Stomach (tissue), 9 donors: ENCODE data around the gene HSFX3. TPM values are rescaled to one million over a fixed set of nuclear protein-coding genes. Genes with fewer than 3 reads are reported as not detected.

ENCODE experiments used
- DNase-seq, 2 donors: peaks; one replicate each; pipeline versions ENCODE4 v3.0.0 to v3.0.0-alpha.2; 2013 to 2019
- H3K27ac ChIP-seq, 5 donors: fragments of 200-600 bp in 4 of 5; sonication (generic) in 4 of 5; one replicate each; pipeline ENCODE4 v1.5.1; 2013 to 2019; ENCODE audit warnings: mild to moderate bottlenecking in 1 of 5, moderate library complexity in 1 of 5
- H3K27me3 ChIP-seq, 3 donors: fragments of 200-600 bp; sonication (generic); one replicate each; pipeline ENCODE4 v1.5.1; 2017 to 2019; ENCODE audit warnings: mixed run types in 1 of 3
- H3K36me3 ChIP-seq, 4 donors: fragments of 200-600 bp; sonication (generic); 1 replicate in 3 of 4; 2 replicates in 1 of 4; pipeline ENCODE4 v1.5.1; 2016 to 2019
- H3K4me1 ChIP-seq, 4 donors: fragments of 200-600 bp; sonication (generic); one replicate each; pipeline ENCODE4 v1.5.1; 2016 to 2019
- H3K4me3 ChIP-seq, 4 donors: fragments of 200-600 bp; sonication (generic) in 3 of 4; one replicate each; pipeline ENCODE4 v1.5.1; 2016 to 2019; ENCODE audit warnings: mild to moderate bottlenecking in 1 of 4
- H3K9me3 ChIP-seq, 4 donors: fragments of 200-600 bp; sonication (generic); one replicate each; pipeline ENCODE4 v1.5.1; 2016 to 2019
- EP300 ChIP-seq: sonication (generic); formaldehyde crosslinking; IDR thresholded peaks from one replicate; pipeline ENCODE4 v1.6.1; 2017; ENCODE audit warnings: antibody characterized with exemption
- POLR2A ChIP-seq, 4 donors: fragments of 450-650 bp; IDR thresholded peaks; one replicate each; pipeline ENCODE4 v1.6.1; 2016; ENCODE audit warnings: antibody characterized with exemption in 4 of 4, control low read depth in 2 of 4, mild to moderate bottlenecking in 1 of 4, moderate library complexity in 1 of 4
- POLR2AphosphoS5 ChIP-seq, 3 donors: sonication (generic); formaldehyde crosslinking; IDR thresholded peaks; one replicate each; pipeline ENCODE4 v1.6.1; 2016; ENCODE audit warnings: antibody characterized with exemption in 3 of 3
- WGBS, 5 donors: extraction: QIAGEN DNeasy Blood & Tissue Kit in 3 of 5; methylation state at CpG; one replicate each; pipeline versions ENCODE4 v1.1.5 to v1.1.7; 2013 to 2018; 5-methylcytosine and 5-hydroxymethylcytosine counted together
- intact Hi-C: fragments of 100-400 bp; cut with DNase I; formaldehyde crosslinking; loops from one replicate; pipeline ENCODE4 v1.15.1; 2023; ENCODE audit warnings: low total_unique reads
- polyA plus RNA-seq, 3 donors: library from polyadenylated mRNA; stranded (reverse); fragments of 200-250 nt; gene quantifications; one replicate each; pipeline ENCODE4 v1.2.3, GENCODE V29; 2013
- total RNA-seq, 5 donors: library from RNA; depleted of rRNA; stranded (reverse); fragments of >200 nt; gene quantifications; one replicate each; pipeline versions ENCODE4 v1.1.0 to v1.2.3, GENCODE V29; 2014 to 2016
- TF ChIP-seq, protein P1 (sequence below), 7 experiments: fragments of 450-650 bp in 4 of 7; fragments of 200-600 bp in 3 of 7; sonication (generic) in 3 of 7; IDR thresholded peaks; one replicate each; pipeline ENCODE4 v1.5.1; 2016 to 2019; ENCODE audit warnings: antibody characterized with exemption in 7 of 7, control low read depth in 2 of 7, mild to moderate bottlenecking in 1 of 7
- donor health status: healthy with polysubstance abuse.
- donor health status: Bipolar disorder and iron deficiency.
- donor health status: healthy.

Gene HSFX3
- total and polyA plus RNA-seq, 8 donors, result 0.72 TPM; not detected in 7

DNA sequence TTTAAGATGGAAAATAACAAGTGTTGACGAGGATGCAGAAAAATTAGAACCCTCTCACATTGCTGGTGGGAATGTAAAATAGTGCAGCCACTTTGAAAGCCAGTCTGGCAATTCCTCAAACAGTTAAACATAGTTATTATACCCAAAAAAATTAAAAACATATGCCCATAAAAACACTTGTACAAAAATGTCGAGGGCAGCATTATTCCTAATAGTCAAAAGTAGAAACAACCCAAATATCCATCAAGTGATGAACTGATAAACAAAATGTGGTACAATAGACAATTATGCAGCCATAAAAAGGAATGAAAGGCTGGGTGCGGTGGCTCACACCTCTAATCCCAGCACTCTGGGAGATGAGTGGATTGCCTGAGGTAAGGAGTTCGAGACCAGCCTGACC, 51.0 kb downstream of the HSFX3 start:
- peaks cover 0 to 28% (median 6%) of the 10 kb centered on the region in 4 donors for H3K4me1 ChIP-seq
- no peak for DNase-seq
- H3K27ac ChIP-seq, result no peak overlapping the region
- no peak overlapping the region for H3K4me3 ChIP-seq
- no peaks in the 10 kb centered on the region for H3K9me3 ChIP-seq
- H3K27me3 ChIP-seq, result no peaks in the 10 kb centered on the region
- peaks cover 11 to 86% (median 82%) of the 10 kb centered on the region in 4 donors for H3K36me3 ChIP-seq
- intact Hi-C loops, result no loop called here
- TF ChIP-seq, protein P1, sequence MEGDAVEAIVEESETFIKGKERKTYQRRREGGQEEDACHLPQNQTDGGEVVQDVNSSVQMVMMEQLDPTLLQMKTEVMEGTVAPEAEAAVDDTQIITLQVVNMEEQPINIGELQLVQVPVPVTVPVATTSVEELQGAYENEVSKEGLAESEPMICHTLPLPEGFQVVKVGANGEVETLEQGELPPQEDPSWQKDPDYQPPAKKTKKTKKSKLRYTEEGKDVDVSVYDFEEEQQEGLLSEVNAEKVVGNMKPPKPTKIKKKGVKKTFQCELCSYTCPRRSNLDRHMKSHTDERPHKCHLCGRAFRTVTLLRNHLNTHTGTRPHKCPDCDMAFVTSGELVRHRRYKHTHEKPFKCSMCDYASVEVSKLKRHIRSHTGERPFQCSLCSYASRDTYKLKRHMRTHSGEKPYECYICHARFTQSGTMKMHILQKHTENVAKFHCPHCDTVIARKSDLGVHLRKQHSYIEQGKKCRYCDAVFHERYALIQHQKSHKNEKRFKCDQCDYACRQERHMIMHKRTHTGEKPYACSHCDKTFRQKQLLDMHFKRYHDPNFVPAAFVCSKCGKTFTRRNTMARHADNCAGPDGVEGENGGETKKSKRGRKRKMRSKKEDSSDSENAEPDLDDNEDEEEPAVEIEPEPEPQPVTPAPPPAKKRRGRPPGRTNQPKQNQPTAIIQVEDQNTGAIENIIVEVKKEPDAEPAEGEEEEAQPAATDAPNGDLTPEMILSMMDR (IDR thresholded peaks at IDR 0.05), result no peak
- TF ChIP-seq EP300 (no peak), POLR2AphosphoS5 (IDR thresholded peaks at IDR 0.05) (no peak), POLR2A (IDR thresholded peaks at IDR 0.05) (no peak)
- 81 to 95% (median 90%) methylated on average over 4 of the region's 4 CpGs for WGBS, 5 donors

Other genes starting within 250 kb of the HSFX3 start
- gene IDS, start 44.6 kb downstream of the HSFX3 start, total RNA-seq, result 100 to 1,000 TPM in 1 of 5 donors, 10 to 100 TPM in 3, 1 to 10 TPM in 1; 8.7 to 138 (median 66.4) TPM
- 10 to 100 TPM; 18.0 to 50.4 (median 32.9) TPM for gene IDS, start 44.6 kb downstream of the HSFX3 start, polyA plus RNA-seq
- gene EOLA1, start 8.9 kb downstream of the HSFX3 start, total RNA-seq, result 10 to 100 TPM in 3 of 5 donors, 1 to 10 TPM in 2; 1.2 to 23.5 (median 13.4) TPM
- gene EOLA1, start 8.9 kb downstream of the HSFX3 start, polyA plus RNA-seq, result 10 to 100 TPM; 17.9 to 27.0 (median 21.5) TPM
- gene MAGEA9B, start 37.5 kb upstream of the HSFX3 start, total RNA-seq, result not detected
- gene MAGEA9B, start 37.5 kb upstream of the HSFX3 start, polyA plus RNA-seq, result not detected
- 1 to 10 TPM in 2 of 5 donors, under 1 TPM in 1, not detected in 2; 0.55 to 2.9 (median 1.7) TPM for gene HSFX2, start 45.4 kb upstream of the HSFX3 start, total RNA-seq
- 1 to 10 TPM in 1 of 3 donors, under 1 TPM in 1, not detected in 1; 0.31 to 2.0 TPM for gene HSFX2, start 45.4 kb upstream of the HSFX3 start, polyA plus RNA-seq
- 10 to 100 TPM in 4 of 5 donors, 1 to 10 TPM in 1; 7.6 to 22.0 (median 18.7) TPM for gene TMEM185A, start 81.9 kb upstream of the HSFX3 start, total RNA-seq
- 10 to 100 TPM in 1 of 3 donors, 1 to 10 TPM in 2; 3.5 to 12.1 (median 9.6) TPM for gene TMEM185A, start 81.9 kb upstream of the HSFX3 start, polyA plus RNA-seq
- not detected for gene MAGEA11, start 162.1 kb upstream of the HSFX3 start, total RNA-seq
- gene MAGEA11, start 162.1 kb upstream of the HSFX3 start, polyA plus RNA-seq, result not detected
- gene HSFX1, start 224.1 kb upstream of the HSFX3 start, total RNA-seq, result 1 to 10 TPM in 1 of 5 donors, under 1 TPM in 1, not detected in 3; 0.37 to 1.3 TPM
- gene HSFX1, start 224.1 kb upstream of the HSFX3 start, polyA plus RNA-seq, result not detected
- gene MAGEA9, start 232.0 kb upstream of the HSFX3 start, total RNA-seq, result not detected
- not detected for gene MAGEA9, start 232.0 kb upstream of the HSFX3 start, polyA plus RNA-seq